ENCODE results near the gene GLB1L2. TPM values are rescaled to one million over a fixed set of nuclear protein-coding genes. Genes with fewer than 3 reads are reported as not detected.
A peak's percentile ranks its signal among the peaks of the same experiment; 100 is the strongest.

Gene GLB1L2
- total RNA-seq, 1 experiment from 2014 or later: 13.4 TPM

- DNase-seq (ENCODE audit: low read depth): no peak
Observed at GRCh38 chr11:134405436-134405835, 73.6 kb downstream of the GLB1L2 start.

- no peak for DNase-seq (ENCODE audit: low read depth)
Observed at GRCh38 chr11:134405841-134406240, 74.1 kb downstream of the GLB1L2 start.

- no peak for DNase-seq (ENCODE audit: low read depth)
Observed at GRCh38 chr11:134406264-134407185, 74.7 kb downstream of the GLB1L2 start.

GRCh38 chr11:134407321-134407828 lies 75.6 kb downstream of the GLB1L2 start:
- DNase-seq (ENCODE audit: low read depth): no peak

- no peak for DNase-seq (ENCODE audit: low read depth)
Observed at GRCh38 chr11:134407923-134408322, 76.1 kb downstream of the GLB1L2 start.

GRCh38 chr11:134409552-134410429 lies 78.0 kb downstream of the GLB1L2 start:
- DNase-seq (ENCODE audit: low read depth): no peak

GRCh38 chr11:134410766-134411165 lies 79.0 kb downstream of the GLB1L2 start:
- DNase-seq (ENCODE audit: low read depth): no peak

GRCh38 chr11:134412203-134413042 lies 80.6 kb downstream of the GLB1L2 start, which contains the start of gene B3GAT1:
Gene B3GAT1 (minus strand): TSS chr11:134412242. CDS start chr11:134387659, 24,583 bp downstream.
- DNase-seq (ENCODE audit: low read depth): peak; percentile 55

GRCh38 chr11:134413043-134413825 lies 81.4 kb downstream of the GLB1L2 start:
- no peak for DNase-seq (ENCODE audit: low read depth)

- DNase-seq (ENCODE audit: low read depth): no peak
Observed at GRCh38 chr11:134413826-134414731, 82.3 kb downstream of the GLB1L2 start.

GRCh38 chr11:134414766-134415765 lies 83.3 kb downstream of the GLB1L2 start:
- DNase-seq (ENCODE audit: low read depth): no peak

- DNase-seq (ENCODE audit: low read depth): no peak
Observed at GRCh38 chr11:134416726-134417125, 84.9 kb downstream of the GLB1L2 start.

- peak; percentile 47 for DNase-seq (ENCODE audit: low read depth)
Observed at GRCh38 chr11:134417871-134418840, 86.4 kb downstream of the GLB1L2 start.

GRCh38 chr11:134423106-134423505 lies 91.3 kb downstream of the GLB1L2 start:
- no peak for DNase-seq (ENCODE audit: low read depth)

GRCh38 chr11:134425413-134425812 lies 93.6 kb downstream of the GLB1L2 start:
- no peak for DNase-seq (ENCODE audit: low read depth)
